Upper lobe of right lung (tissue), 1 donor: ENCODE data around the gene TNFRSF19. TPM values are rescaled to one million over a fixed set of nuclear protein-coding genes. Genes with fewer than 3 reads are reported as not detected.
A peak's percentile ranks its signal among the peaks of the same experiment; 100 is the strongest.

ENCODE experiments used
- ATAC-seq: fragments of 200-7000 bp; cut with Tn5 transposase; one replicate; pipeline ENCODE4 v1.9.1; 2020; ENCODE audit warnings: mild to moderate bottlenecking, moderate library complexity
- DNase-seq: peaks from one replicate; pipeline ENCODE4 v3.0.0-alpha.2; 2020
- H3K27ac ChIP-seq: fragments of 200-600 bp; one replicate; pipeline ENCODE4 v1.8.0; 2022
- H3K27me3 ChIP-seq: fragments of 200-600 bp; one replicate; pipeline ENCODE4 v1.8.0; 2022; ENCODE audit warnings: mild to moderate bottlenecking
- H3K36me3 ChIP-seq: fragments of 200-600 bp; one replicate; pipeline ENCODE4 v1.8.0; 2022
- H3K4me1 ChIP-seq: fragments of 200-600 bp; one replicate; pipeline ENCODE4 v1.8.0; 2022
- H3K4me3 ChIP-seq: fragments of 200-600 bp; one replicate; pipeline ENCODE4 v1.8.0; 2022; ENCODE audit warnings: mild to moderate bottlenecking
- H3K9me3 ChIP-seq: fragments of 200-600 bp; one replicate; pipeline ENCODE4 v1.8.0; 2022
- intact Hi-C: fragments of 100-400 bp; cut with DNase I; formaldehyde crosslinking; loops from one replicate; pipeline ENCODE4 v1.11.0; 2022
- total RNA-seq: library from RNA; stranded (reverse); fragmentation: NEBNext Ultra II Directional; extraction: Animal tissue kit (Norgen Biotek cat#: 25700); gene quantifications from one replicate; pipeline ENCODE4 v1.2.1, GENCODE V29; 2021
- TF ChIP-seq, protein P1 (sequence below): fragments of 200-600 bp; IDR thresholded peaks from one replicate; pipeline ENCODE4 v1.8.0; 2022; ENCODE audit warnings: antibody characterized with exemption
- donor health status: DM: no; HTN: yes; CAD: no; lungs with severe emphysema.

The TNFRSF19 gene
- total RNA-seq, 1 donor from 2014 or later: 17.9 TPM

- ATAC-seq: no peak
- TF ChIP-seq, protein P1, sequence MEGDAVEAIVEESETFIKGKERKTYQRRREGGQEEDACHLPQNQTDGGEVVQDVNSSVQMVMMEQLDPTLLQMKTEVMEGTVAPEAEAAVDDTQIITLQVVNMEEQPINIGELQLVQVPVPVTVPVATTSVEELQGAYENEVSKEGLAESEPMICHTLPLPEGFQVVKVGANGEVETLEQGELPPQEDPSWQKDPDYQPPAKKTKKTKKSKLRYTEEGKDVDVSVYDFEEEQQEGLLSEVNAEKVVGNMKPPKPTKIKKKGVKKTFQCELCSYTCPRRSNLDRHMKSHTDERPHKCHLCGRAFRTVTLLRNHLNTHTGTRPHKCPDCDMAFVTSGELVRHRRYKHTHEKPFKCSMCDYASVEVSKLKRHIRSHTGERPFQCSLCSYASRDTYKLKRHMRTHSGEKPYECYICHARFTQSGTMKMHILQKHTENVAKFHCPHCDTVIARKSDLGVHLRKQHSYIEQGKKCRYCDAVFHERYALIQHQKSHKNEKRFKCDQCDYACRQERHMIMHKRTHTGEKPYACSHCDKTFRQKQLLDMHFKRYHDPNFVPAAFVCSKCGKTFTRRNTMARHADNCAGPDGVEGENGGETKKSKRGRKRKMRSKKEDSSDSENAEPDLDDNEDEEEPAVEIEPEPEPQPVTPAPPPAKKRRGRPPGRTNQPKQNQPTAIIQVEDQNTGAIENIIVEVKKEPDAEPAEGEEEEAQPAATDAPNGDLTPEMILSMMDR: no peak
- no peak for DNase-seq
- H3K27me3 ChIP-seq: no peaks in the 10 kb centered on the region
- H3K4me3 ChIP-seq: peak overlapping the region; percentile 37
- H3K9me3 ChIP-seq: no peaks in the 10 kb centered on the region
- H3K36me3 ChIP-seq: no peaks in the 10 kb centered on the region
- peak overlapping the region; percentile 15 for H3K27ac ChIP-seq
- intact Hi-C loops: loop anchor here (10.0 kb wide), 1 partner anchor 304 kb away; no protein-coding TSS in a partner anchor
- H3K4me1 ChIP-seq: no peaks in the 10 kb centered on the region
Measured at GRCh38 chr13:23570921-23571315, 706 bp downstream of the TNFRSF19 start.

GRCh38 chr13:23571431-23571830 is 1.2 kb downstream of the TNFRSF19 start:
- Histone ChIP-seq H3K36me3 (no peaks in the 10 kb centered on the region), H3K9me3 (no peaks in the 10 kb centered on the region), H3K4me1 (no peaks in the 10 kb centered on the region), H3K27ac (no peak overlapping the region), H3K27me3 (no peaks in the 10 kb centered on the region), H3K4me3 (peak overlapping the region; percentile 20)
- DNase-seq (no peak), ATAC-seq (no peak)
- TF ChIP-seq, protein P1: no peak
- intact Hi-C loops: loop anchor here (10.0 kb wide), 1 partner anchor 303 kb away; no protein-coding TSS in a partner anchor

DNA sequence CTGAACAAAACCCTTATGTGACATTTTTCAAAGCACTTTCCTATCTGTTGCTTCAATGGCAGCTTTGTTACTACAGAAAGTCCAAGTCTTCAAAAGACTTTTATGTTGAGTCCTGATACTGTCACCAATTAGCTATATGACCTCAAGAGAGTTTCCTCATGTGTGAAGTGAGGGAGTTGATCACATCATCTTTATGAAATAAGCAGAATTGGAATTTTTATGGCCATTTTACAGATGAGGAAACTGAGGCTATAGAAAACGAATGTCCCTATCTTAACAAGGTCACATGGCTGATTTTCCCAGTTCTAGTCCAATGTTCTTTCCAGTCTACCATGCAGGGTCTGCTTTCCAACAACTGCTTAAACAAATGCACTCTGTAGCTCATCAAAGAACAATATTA is 2.6 kb downstream of the TNFRSF19 start:
- no peaks in the 10 kb centered on the region for H3K36me3 ChIP-seq
- peak overlapping the region; percentile 20 for H3K4me3 ChIP-seq
- H3K4me1 ChIP-seq: no peaks in the 10 kb centered on the region
- H3K27me3 ChIP-seq: no peaks in the 10 kb centered on the region
- TF ChIP-seq, protein P1: no peak
- no peak overlapping the region for H3K27ac ChIP-seq
- ATAC-seq: no peak
- H3K9me3 ChIP-seq: no peaks in the 10 kb centered on the region
- intact Hi-C loops: loop anchor here (10.0 kb wide), 1 partner anchor 302 kb away; no protein-coding TSS in a partner anchor
- DNase-seq: no peak

DNA sequence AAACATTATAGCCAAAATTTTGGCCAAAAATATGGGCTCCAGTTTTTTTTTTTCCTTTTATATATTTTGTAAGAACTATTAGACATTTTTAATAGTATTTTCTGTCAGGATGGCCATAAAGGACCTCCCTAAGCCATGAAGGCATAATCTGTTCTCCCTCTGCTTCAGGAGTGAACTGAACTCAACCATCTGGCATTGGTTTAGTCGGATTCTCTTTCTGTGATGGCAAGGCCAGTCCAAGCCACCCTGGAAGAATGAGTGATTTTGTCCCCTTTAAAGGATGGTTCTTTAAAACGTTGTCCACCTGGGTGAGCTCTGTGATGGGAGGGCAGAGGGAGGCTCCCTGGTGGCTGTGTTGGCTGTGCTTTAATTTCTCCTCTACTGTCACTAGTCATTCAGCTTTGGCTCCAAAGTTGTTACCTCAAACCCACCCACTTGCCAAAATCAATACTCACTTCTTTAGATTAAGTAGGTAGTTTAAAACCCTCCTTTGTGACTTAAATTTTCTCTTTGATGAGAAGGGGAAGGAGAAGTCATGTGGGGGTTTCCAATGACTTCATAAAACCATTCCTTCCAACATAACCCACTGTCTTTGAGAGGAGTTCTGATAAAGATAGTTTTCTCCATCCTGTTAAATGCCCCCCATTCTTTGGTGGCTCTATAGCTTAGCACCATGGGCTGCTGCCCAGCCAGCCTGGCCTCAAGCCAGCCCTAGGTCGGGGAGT is 4.4 kb downstream of the TNFRSF19 start:
- Histone ChIP-seq H3K27ac (no peak overlapping the region), H3K4me1 (peaks cover under 1% of the 10 kb centered on the region), H3K4me3 (no peak overlapping the region), H3K27me3 (no peaks in the 10 kb centered on the region), H3K9me3 (no peaks in the 10 kb centered on the region), H3K36me3 (no peaks in the 10 kb centered on the region)
- ATAC-seq (no peak), DNase-seq (no peak)
- TF ChIP-seq, protein P1: no peak
- intact Hi-C loops: loop anchor here (10.0 kb wide), 1 partner anchor 300 kb away; no protein-coding TSS in a partner anchor

GRCh38 chr13:23575632-23576031 is 5.4 kb downstream of the TNFRSF19 start:
- intact Hi-C loops: loop anchor here (10.0 kb wide), 1 partner anchor 299 kb away; no protein-coding TSS in a partner anchor
- TF ChIP-seq, protein P1: no peak

More at GRCh38 chr13:23575632-23576031, 5.4 kb downstream of the TNFRSF19 start:
- Histone ChIP-seq H3K4me1 (peaks cover 3% of the 10 kb centered on the region), H3K36me3 (no peaks in the 10 kb centered on the region), H3K27ac (no peak overlapping the region), H3K4me3 (no peak overlapping the region), H3K9me3 (no peaks in the 10 kb centered on the region), H3K27me3 (no peaks in the 10 kb centered on the region)
- ATAC-seq: no peak
- DNase-seq: no peak
